ENCODE measurements around the gene NDEL1.

NDEL1 gene

GRCh38 chr17:8469964-8470363 lies 34.3 kb downstream of the NDEL1 start:
- no peak overlapping the region for H3K4me3 ChIP-seq (ENCODE audit: low read depth, low read length)

GRCh38 chr17:8470447-8471047 lies 34.9 kb downstream of the NDEL1 start:
- H3K4me3 ChIP-seq (ENCODE audit: low read depth, low read length), result no peak overlapping the region
- TF ChIP-seq CTCF (IDR thresholded peaks at IDR 0.05; ENCODE audit: low read depth, low read length), result no peak

More at GRCh38 chr17:8469964-8470363, 34.3 kb downstream of the NDEL1 start:
- no peak for TF ChIP-seq CTCF (IDR thresholded peaks at IDR 0.05; ENCODE audit: low read depth, low read length)

GRCh38 chr17:8472663-8473062 lies 37.0 kb downstream of the NDEL1 start:
- TF ChIP-seq CTCF (IDR thresholded peaks at IDR 0.05; ENCODE audit: low read depth, low read length), result no peak
- H3K4me3 ChIP-seq (ENCODE audit: low read depth, low read length), result no peak overlapping the region

GRCh38 chr17:8473451-8474192 lies 37.9 kb downstream of the NDEL1 start:
- no peak overlapping the region for H3K4me3 ChIP-seq (ENCODE audit: low read depth, low read length)
- TF ChIP-seq CTCF (IDR thresholded peaks at IDR 0.05; ENCODE audit: low read depth, low read length), result no peak

GRCh38 chr17:8474826-8475225 lies 39.1 kb downstream of the NDEL1 start:
- no peak overlapping the region for H3K4me3 ChIP-seq (ENCODE audit: low read depth, low read length)
- no peak for TF ChIP-seq CTCF (IDR thresholded peaks at IDR 0.05; ENCODE audit: low read depth, low read length)

- no peak overlapping the region for H3K4me3 ChIP-seq (ENCODE audit: low read depth, low read length)
- TF ChIP-seq CTCF (IDR thresholded peaks at IDR 0.05; ENCODE audit: low read depth, low read length), result no peak
Measured at GRCh38 chr17:8475227-8475626, 39.5 kb downstream of the NDEL1 start.

- TF ChIP-seq CTCF (IDR thresholded peaks at IDR 0.05; ENCODE audit: low read depth, low read length), result no peak
- no peak overlapping the region for H3K4me3 ChIP-seq (ENCODE audit: low read depth, low read length)
Measured at GRCh38 chr17:8475781-8476180, 40.1 kb downstream of the NDEL1 start.
